KBM-7 (cell line): Measurements from ENCODE around the gene WDR93.
A peak's percentile ranks its signal among the peaks of the same experiment; 100 is the strongest.
"Not testable (repeated sequence)": the region's sequence is repeated elsewhere in the genome, so short reads cannot be mapped to it uniquely, and the experiment has no call there.

ENCODE experiments used
- DNase-seq: peaks from one replicate; pipeline ENCODE4 v3.0.0-alpha.2; 2015
- in situ Hi-C: fragments of 300-500 bp; cut with MboI; formaldehyde crosslinking; loops from 2 replicates; pipeline ENCODE4 v1.14.3; 2020; ENCODE audit warnings: low sequenced_read_pairs, low pct_unique_long_range_greater_than_20kb, mixed read lengths

Gene WDR93

GRCh38 chr15:89780601-89781000 lies 90.0 kb downstream of the WDR93 start:
- in situ Hi-C loops = no loop called here
- DNase-seq = no peak

GRCh38 chr15:89781055-89781454 lies 90.4 kb downstream of the WDR93 start:
- DNase-seq = peak; percentile 25

GRCh38 chr15:89781891-89782618 lies 91.4 kb downstream of the WDR93 start:
- in situ Hi-C loops = no loop called here
- DNase-seq = no peak

More at GRCh38 chr15:89781055-89781454, 90.4 kb downstream of the WDR93 start:
- in situ Hi-C loops = no loop called here

- DNase-seq, in situ Hi-C loops: not testable (repeated sequence)
These were observed 92.0 kb downstream of the WDR93 start for GRCh38 chr15:89782619-89782950.

- in situ Hi-C loops = no loop called here
- no peak for DNase-seq
These were observed 92.7 kb downstream of the WDR93 start for GRCh38 chr15:89783111-89783860.

GRCh38 chr15:89783861-89784685 lies 93.5 kb downstream of the WDR93 start:
- DNase-seq = no peak
- in situ Hi-C loops = no loop called here

GRCh38 chr15:89784686-89784960 lies 94.0 kb downstream of the WDR93 start:
- in situ Hi-C loops = no loop called here
- DNase-seq = no peak

GRCh38 chr15:89785064-89785773 lies 94.6 kb downstream of the WDR93 start:
- in situ Hi-C loops = no loop called here
- no peak for DNase-seq

GRCh38 chr15:89785774-89786140 lies 95.1 kb downstream of the WDR93 start:
- in situ Hi-C loops = no loop called here
- DNase-seq = no peak

GRCh38 chr15:89787944-89788343 lies 97.3 kb downstream of the WDR93 start:
- in situ Hi-C loops = no loop called here
- no peak for DNase-seq

- DNase-seq, in situ Hi-C loops: not testable (repeated sequence)
These were observed 98.0 kb downstream of the WDR93 start for GRCh38 chr15:89788585-89788984.

GRCh38 chr15:89790206-89790605 lies 99.6 kb downstream of the WDR93 start:
- DNase-seq = no peak
- in situ Hi-C loops = no loop called here

GRCh38 chr15:89790661-89791060 lies 100.0 kb downstream of the WDR93 start:
- in situ Hi-C loops = no loop called here
- DNase-seq = no peak

GRCh38 chr15:89792106-89792805 lies 101.6 kb downstream of the WDR93 start:
- no peak for DNase-seq
- in situ Hi-C loops = no loop called here
